H1 (cell line): ENCODE measurements around the gene CNTN6. TPM values are rescaled to one million over a fixed set of nuclear protein-coding genes. Genes with fewer than 3 reads are reported as not detected.

Experiments used
- CTCF ChIA-PET: fragments of 300-600 bp; sonication (Branson Sonifier 250); formaldehyde crosslinking; loops from one replicate; lab custom pipeline; 2021; ENCODE audit not compliant: partially characterized antibody; lab: Charles Lee
- POLR2A ChIA-PET: fragments of 300-600 bp; sonication (Branson Sonifier 250); formaldehyde crosslinking; loops from one replicate; lab custom pipeline; 2021; ENCODE audit warnings: inconsistent platforms; ENCODE audit not compliant: partially characterized antibody; lab: Charles Lee
- DNase-seq, 2 experiments: peaks; one replicate each; pipeline versions ENCODE4 v3.0.0 to v3.0.0-alpha.2; 2010 to 2022; ENCODE audit warnings: low spot score in 2 of 2, low read depth in 1 of 2, mixed read lengths in 1 of 2
- FAIRE-seq: peaks from 2 replicates; lab custom pipeline; 2011; peaks lifted over from hg19 to GRCh38; lab: Jason Lieb, UNC
- H2AFZ ChIP-seq: 2 replicates; pipeline ENCODE4 v1.8.1; 2012; ENCODE audit warnings: low read length, inconsistent platforms
- H2AK5ac ChIP-seq: 2 replicates; pipeline ENCODE4 v1.6.1; 2013; ENCODE audit warnings: low read depth, low read length
- H2BK120ac ChIP-seq: replicated peaks from 2 replicates; pipeline ENCODE3; 2013; ENCODE audit warnings: low read depth, low read length, inconsistent platforms
- H2BK12ac ChIP-seq: 2 replicates; pipeline ENCODE4 v1.6.1; 2013; ENCODE audit warnings: low read depth, low read length
- H2BK15ac ChIP-seq: 2 replicates; pipeline ENCODE4 v1.6.1; 2013; ENCODE audit warnings: low read length
- H2BK20ac ChIP-seq: 2 replicates; pipeline ENCODE4 v1.6.1; 2013; ENCODE audit warnings: low read length
- H2BK5ac ChIP-seq: 2 replicates; pipeline ENCODE4 v1.6.1; 2013; ENCODE audit warnings: low read depth, low read length
- H3K14ac ChIP-seq: 2 replicates; pipeline ENCODE4 v1.6.1; 2013; ENCODE audit warnings: inconsistent platforms; ENCODE audit not compliant: insufficient read length
- H3K18ac ChIP-seq: 2 replicates; pipeline ENCODE4 v1.6.1; 2013; ENCODE audit warnings: low read length; ENCODE audit errors: extremely low read depth
- H3K23ac ChIP-seq: 2 replicates; pipeline ENCODE4 v1.6.1; 2013; ENCODE audit warnings: inconsistent platforms; ENCODE audit not compliant: insufficient read length
- H3K23me2 ChIP-seq: 2 replicates; pipeline ENCODE4 v1.6.1; 2013; ENCODE audit warnings: low read depth, low read length
- H3K27ac ChIP-seq: 2 replicates; pipeline ENCODE4 v1.6.1; 2011; ENCODE audit warnings: low read depth, low read length, inconsistent platforms
- H3K27me3 ChIP-seq, 4 experiments: replicated peaks in 1 of 4; 1 replicate in 1 of 4; 2 replicates in 3 of 4; pipeline versions ENCODE4 v1.6.1 to v1.8.1; 2011 to 2013; ENCODE audit warnings: low read length in 3 of 4, mild to moderate bottlenecking in 3 of 4, inconsistent platforms in 2 of 4, mixed read lengths in 2 of 4, moderate library complexity in 1 of 4; ENCODE audit not compliant: control insufficient read depth in 3 of 4, insufficient read depth in 3 of 4; ENCODE audit errors: extremely low read depth in 1 of 4
- H3K36me3 ChIP-seq, 4 experiments: 2 replicates each; pipeline versions ENCODE4 v1.6.1 to v1.8.1; 2011 to 2013; ENCODE audit warnings: mild to moderate bottlenecking in 4 of 4, low read length in 3 of 4, moderate library complexity in 2 of 4, control low read depth in 1 of 4, inconsistent platforms in 1 of 4; ENCODE audit not compliant: insufficient read depth in 4 of 4, control insufficient read depth in 2 of 4
- H3K4ac ChIP-seq: replicated peaks from 2 replicates; pipeline ENCODE3; 2013; ENCODE audit warnings: low read length, low read depth, mixed read lengths, inconsistent platforms; ENCODE audit not compliant: insufficient read length
- H3K4me1 ChIP-seq, 4 experiments: replicated peaks in 1 of 4; 1 replicate in 1 of 4; 2 replicates in 3 of 4; pipeline versions ENCODE4 v1.6.1 to v1.8.1; 2011 to 2013; ENCODE audit warnings: low read length in 3 of 4, inconsistent platforms in 2 of 4, mixed read lengths in 1 of 4; ENCODE audit not compliant: insufficient read depth in 4 of 4, control insufficient read depth in 3 of 4
- H3K4me2 ChIP-seq, 2 experiments: 2 replicates each; pipeline versions ENCODE4 v1.6.1 to v1.8.1; 2011 to 2013; ENCODE audit warnings: low read depth in 2 of 2, low read length in 2 of 2, control low read depth in 1 of 2, inconsistent platforms in 1 of 2, mild to moderate bottlenecking in 1 of 2; ENCODE audit not compliant: insufficient read depth in 1 of 2
- H3K4me3 ChIP-seq, 4 experiments: fragments of 200-600, 300-600 bp in 1 of 4; sonication (generic), shearing (Covaris generic), sonication (Bioruptor Twin) in 1 of 4; 2 replicates each; pipeline versions ENCODE4 v1.5.1 to v1.8.1; 2011 to 2016; ENCODE audit warnings: low read length in 4 of 4, low read depth in 3 of 4, control low read depth in 2 of 4, inconsistent platforms in 2 of 4, mild to moderate bottlenecking in 2 of 4, mixed read lengths in 1 of 4, moderate library complexity in 1 of 4; ENCODE audit not compliant: insufficient read depth in 2 of 4; ENCODE audit errors: extremely low read depth in 1 of 4
- H3K56ac ChIP-seq: replicated peaks from 2 replicates; pipeline ENCODE3; 2013; ENCODE audit warnings: low read depth, mild to moderate bottlenecking, mixed read lengths, low read length, inconsistent platforms; ENCODE audit not compliant: insufficient read length
- H3K79me1 ChIP-seq: 2 replicates; pipeline ENCODE4 v1.6.1; 2013; ENCODE audit warnings: low read depth, low read length, control low read depth
- H3K79me2 ChIP-seq, 2 experiments: 2 replicates each; pipeline versions ENCODE4 v1.6.1 to v1.8.1; 2012 to 2013; ENCODE audit warnings: low read length in 2 of 2, mild to moderate bottlenecking in 2 of 2, inconsistent platforms in 1 of 2; ENCODE audit not compliant: insufficient read depth in 2 of 2, control insufficient read depth in 1 of 2
- H3K9ac ChIP-seq, 4 experiments: replicated peaks in 1 of 4; 1 replicate in 1 of 4; 2 replicates in 3 of 4; pipeline versions ENCODE4 v1.6.1 to v1.8.1; 2011 to 2013; ENCODE audit warnings: low read depth in 3 of 4, low read length in 3 of 4, control low read depth in 2 of 4, mild to moderate bottlenecking in 2 of 4, moderate library complexity in 2 of 4, inconsistent platforms in 1 of 4; ENCODE audit errors: extremely low read depth in 1 of 4
- H3K9me3 ChIP-seq, 2 experiments: 2 replicates each; pipeline versions ENCODE4 v1.6.1 to v1.8.1; 2012 to 2013; ENCODE audit warnings: mild to moderate bottlenecking in 2 of 2, moderate library complexity in 2 of 2, control low read depth in 1 of 2, inconsistent platforms in 1 of 2, low read depth in 1 of 2, low read length in 1 of 2, mixed read lengths in 1 of 2; ENCODE audit not compliant: insufficient read depth in 2 of 2
- H4K20me1 ChIP-seq, 2 experiments: replicated peaks in 1 of 2; 2 replicates each; pipeline versions ENCODE3 to v1.8.1; 2011 to 2013; ENCODE audit warnings: inconsistent platforms in 2 of 2, low read length in 2 of 2, mild to moderate bottlenecking in 1 of 2; ENCODE audit not compliant: insufficient read depth in 2 of 2, control insufficient read depth in 1 of 2
- H4K5ac ChIP-seq: 2 replicates; pipeline ENCODE4 v1.6.1; 2013; ENCODE audit warnings: low read length, low read depth, mixed read lengths, inconsistent platforms; ENCODE audit not compliant: insufficient read length
- H4K8ac ChIP-seq: 2 replicates; pipeline ENCODE4 v1.8.0; 2013; ENCODE audit warnings: mild to moderate bottlenecking, moderate library complexity, low read length, inconsistent platforms; ENCODE audit not compliant: insufficient read depth; ENCODE audit errors: extremely low read depth
- H4K91ac ChIP-seq: replicated peaks from 2 replicates; pipeline ENCODE3; 2013; ENCODE audit warnings: low read length, mixed read lengths, inconsistent platforms; ENCODE audit not compliant: insufficient read length
- BACH1 ChIP-seq: IDR thresholded peaks from 2 replicates; pipeline ENCODE4 v1.6.1; 2012; ENCODE audit warnings: low read length, improper control_type of control experiment
- BRCA1 ChIP-seq: IDR thresholded peaks from 2 replicates; pipeline ENCODE4 v1.6.1; 2012; ENCODE audit warnings: low read depth, low read length, improper control_type of control experiment
- CBX5 ChIP-seq: fragments of 300-800, 300-1000 bp; sonication (generic); IDR thresholded peaks from 2 replicates; pipeline ENCODE4 v1.7.1; 2016; ENCODE audit warnings: antibody characterized with exemption, low read length, low read depth
- CREB1 ChIP-seq: IDR thresholded peaks from 2 replicates; pipeline ENCODE4 v1.6.1; 2012; ENCODE audit warnings: inconsistent platforms
- EZH2 ChIP-seq: fragments of 200-600 bp; sonication (generic); IDR thresholded peaks from 2 replicates; pipeline ENCODE4 v1.7.1; 2012; ENCODE audit warnings: low read depth, mild to moderate bottlenecking, moderate library complexity, low read length, inconsistent platforms; ENCODE audit not compliant: severe bottlenecking
- HDAC6 ChIP-seq: IDR thresholded peaks from one replicate; pipeline ENCODE4 v1.7.1; 2012; ENCODE audit warnings: low read depth, mild to moderate bottlenecking, inconsistent platforms, low read length, moderate library complexity
- KDM4A ChIP-seq: IDR thresholded peaks from one replicate; pipeline ENCODE4 v1.7.1; 2012; ENCODE audit warnings: low read depth, mild to moderate bottlenecking, moderate library complexity, low read length, inconsistent platforms; ENCODE audit not compliant: severe bottlenecking
- NANOG ChIP-seq: IDR thresholded peaks from 2 replicates; pipeline ENCODE4 v1.6.1; 2011; ENCODE audit warnings: low read length, low read depth, mild to moderate bottlenecking, inconsistent platforms; ENCODE audit not compliant: insufficient read depth, poor library complexity, severe bottlenecking
- NRF1 ChIP-seq: IDR thresholded peaks from 2 replicates; pipeline ENCODE4 v1.6.1; 2011; ENCODE audit warnings: mild to moderate bottlenecking, low read depth, low read length, improper control_type of control experiment
- POLR2A ChIP-seq, 2 experiments: IDR thresholded peaks; 1 replicate in 1 of 2; 2 replicates in 1 of 2; pipeline ENCODE4 v1.6.1; 2011; ENCODE audit warnings: low read depth in 2 of 2, low read length in 2 of 2, mild to moderate bottlenecking in 2 of 2; ENCODE audit errors: control extremely low read depth in 1 of 2
- POU5F1 ChIP-seq: IDR thresholded peaks from 2 replicates; pipeline ENCODE4 v1.6.1; 2011; ENCODE audit warnings: low read depth, mild to moderate bottlenecking, low read length, moderate library complexity
- RAD21 ChIP-seq, 2 experiments: IDR thresholded peaks in 1 of 2; conservative IDR thresholded peaks in 1 of 2; 2 replicates each; pipeline ENCODE4 v1.6.1; 2011; ENCODE audit warnings: low read depth in 2 of 2, low read length in 2 of 2, improper control_type of control experiment in 1 of 2, inconsistent platforms in 1 of 2, mild to moderate bottlenecking in 1 of 2, moderate library complexity in 1 of 2
- SIN3A ChIP-seq, 2 experiments: IDR thresholded peaks in 1 of 2; conservative IDR thresholded peaks in 1 of 2; 2 replicates each; pipeline ENCODE4 v1.6.1; 2011 to 2012; ENCODE audit warnings: low read length in 2 of 2, improper control_type of control experiment in 1 of 2, low read depth in 1 of 2, mild to moderate bottlenecking in 1 of 2
- TAF7 ChIP-seq: optimal IDR thresholded peaks from 2 replicates; pipeline ENCODE3; 2011; ENCODE audit warnings: low read depth, mild to moderate bottlenecking, inconsistent platforms, low read length, moderate library complexity, borderline replicate concordance
- TCF12 ChIP-seq: IDR thresholded peaks from 2 replicates; pipeline ENCODE4 v1.6.1; 2011; ENCODE audit warnings: low read depth, mild to moderate bottlenecking, low read length
- WGBS, 2 experiments: shearing (Covaris generic) in 1 of 2; methylation state at CpG; one replicate each; pipeline versions ENCODE4 v1.1.6 to v1.1.7; 2013 to 2015; ENCODE audit warnings: low lambda C conversion rate in 2 of 2, mixed read lengths in 2 of 2, inconsistent platforms in 1 of 2, low coverage in 1 of 2, missing lambda C conversion rate in 1 of 2; ENCODE audit not compliant: insufficient replicate concordance in 2 of 2, insufficient coverage in 1 of 2, insufficient read length in 1 of 2; ENCODE audit errors: extremely low coverage in 1 of 2, missing lambda C conversion rate in 1 of 2; 5-methylcytosine and 5-hydroxymethylcytosine counted together
- polyA plus RNA-seq, 7 experiments: library from polyadenylated mRNA; depleted of rRNA in 3 of 7; stranded (reverse) in 5 of 7; unstranded in 2 of 7; fragments of >200 nt in 5 of 7; fragments of 200-250 nt in 2 of 7; gene quantifications; 1 replicate in 5 of 7; 2 replicates in 1 of 7; 4 replicates in 1 of 7; pipeline versions ENCODE4 v1.2.1 to v1.2.3, GENCODE V29; 2011 to 2013; ENCODE audit warnings: missing spikeins in 2 of 7, mixed read lengths in 2 of 7
- total RNA-seq: library from RNA; stranded (reverse); fragmentation: NEBNext Ultra II Directional; extraction: Animal tissue kit (Norgen Biotek cat#: 25700); gene quantifications from 2 replicates; pipeline ENCODE4 v1.2.1, GENCODE V29; 2021

Gene CNTN6
- total and polyA plus RNA-seq, 2 of the 8 experiments (the other 6 are each of a cell fraction or from before 2014, with no cell fraction given) = not detected

- no peak overlapping the region for H2AFZ ChIP-seq
- H3K18ac ChIP-seq = no peak overlapping the region
- H2AK5ac ChIP-seq = no peak overlapping the region
- peaks cover 2 to 12% (median 6%) of the 10 kb centered on the region in 4 experiments; a peak in 4 of 7 replicates for H3K4me1 ChIP-seq
- H3K27ac ChIP-seq = no peak overlapping the region
- H3K79me1 ChIP-seq = no peaks in the 10 kb centered on the region
- H3K4me2 ChIP-seq = no peak overlapping the region
- no peaks in the 10 kb centered on the region for H3K27me3 ChIP-seq
- no peaks in the 10 kb centered on the region for H3K9me3 ChIP-seq
- FAIRE-seq (no peak), DNase-seq (no peak)
- WGBS, 2 experiments = 85% methylated on average over 4 of the region's 4 CpGs; no CpG with 5 or more reads in 1 of the 2 experiments
- no peak overlapping the region for H2BK15ac ChIP-seq
- H2BK20ac ChIP-seq = no peak overlapping the region
- H3K14ac ChIP-seq = no peak overlapping the region
- no peak overlapping the region for H3K56ac ChIP-seq
- no peaks in the 10 kb centered on the region for H4K20me1 ChIP-seq
- no peak overlapping the region for H2BK120ac ChIP-seq
- ChIA-PET POLR2A (no interaction called here), CTCF (interaction anchor here (0.9 kb wide), 1 partner anchor 12 kb away, joined by 3 read pairs; no protein-coding TSS in a partner anchor)
- no peak overlapping the region for H3K4me3 ChIP-seq
- no peaks in the 10 kb centered on the region for H3K79me2 ChIP-seq
- no peak overlapping the region for H2BK12ac ChIP-seq
- no peak overlapping the region for H3K23ac ChIP-seq
- H2BK5ac ChIP-seq = no peak overlapping the region
- no peaks in the 10 kb centered on the region for H3K36me3 ChIP-seq
- no peak overlapping the region for H3K9ac ChIP-seq
- no peak overlapping the region for H3K4ac ChIP-seq
- H3K23me2 ChIP-seq = no peaks in the 10 kb centered on the region
- no peak overlapping the region for H4K5ac ChIP-seq
- no peak overlapping the region for H4K8ac ChIP-seq
- H4K91ac ChIP-seq = no peak overlapping the region
- TF ChIP-seq POU5F1 (no peak), CREB1 (no peak), TAF7 (no peak), NRF1 (no peak), TCF12 (no peak), RAD21 (IDR thresholded peaks at IDR 0.05 in 1 of 2, conservative IDR thresholded peaks at IDR 0.05 in 1 of 2; ENCODE audit: low read depth in 2 of 2, low read length in 2 of 2) (no peak), BACH1 (no peak), HDAC6 (no peak), EZH2 (no peak), SIN3A (conservative IDR thresholded peaks at IDR 0.05 in 1 of 2, IDR thresholded peaks at IDR 0.05 in 1 of 2; ENCODE audit: low read depth in 1 of 2, low read length in 2 of 2) (no peak), POLR2A (IDR thresholded peaks at IDR 0.05; ENCODE audit: control extremely low read depth in 1 of 2, low read depth in 2 of 2, low read length in 2 of 2) (no peak), BRCA1 (no peak), CBX5 (no peak), KDM4A (no peak), NANOG (no peak)
Measured at GRCh38 chr3:1287815-1288214, 195.0 kb downstream of the CNTN6 start.
